HG03159 (cell line): ENCODE data around the gene ZNF620.
"Not testable (repeated sequence)": the region's sequence is repeated elsewhere in the genome, so short reads cannot be mapped to it uniquely, and the experiment has no call there.

Source experiments
- ATAC-seq: cut with Tn5 transposase; IDR thresholded peaks from one replicate; pipeline ENCODE4 v1.9.1; 2021; ENCODE audit warnings: mild to moderate bottlenecking, moderate library complexity; ENCODE audit not compliant: unreplicated experiment

ZNF620 gene

DNA sequence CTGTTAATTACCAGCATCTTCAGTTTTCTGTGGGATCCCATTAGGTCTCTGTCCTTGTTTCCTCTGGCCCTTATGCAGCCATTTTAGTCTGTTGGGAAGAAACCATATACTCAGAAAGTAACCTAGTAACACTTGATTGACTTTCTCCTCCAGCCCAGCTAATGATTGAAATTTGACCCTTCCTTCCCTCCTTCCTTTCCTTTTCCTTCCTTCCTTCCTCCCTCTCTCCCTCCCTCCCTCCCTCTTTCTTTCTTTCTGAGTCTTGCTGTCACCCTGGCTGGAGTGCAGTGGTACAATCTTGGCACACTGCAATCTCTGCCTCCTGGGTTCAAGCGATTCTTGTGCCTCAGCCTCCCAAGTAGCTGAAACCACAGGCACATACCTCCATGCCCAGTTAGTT is 5.9 kb upstream of the ZNF620 start:
- ATAC-seq = no peak

- no peak for ATAC-seq
These were observed 3.8 kb upstream of the ZNF620 start for GRCh38 chr3:40502034-40502433.

DNA sequence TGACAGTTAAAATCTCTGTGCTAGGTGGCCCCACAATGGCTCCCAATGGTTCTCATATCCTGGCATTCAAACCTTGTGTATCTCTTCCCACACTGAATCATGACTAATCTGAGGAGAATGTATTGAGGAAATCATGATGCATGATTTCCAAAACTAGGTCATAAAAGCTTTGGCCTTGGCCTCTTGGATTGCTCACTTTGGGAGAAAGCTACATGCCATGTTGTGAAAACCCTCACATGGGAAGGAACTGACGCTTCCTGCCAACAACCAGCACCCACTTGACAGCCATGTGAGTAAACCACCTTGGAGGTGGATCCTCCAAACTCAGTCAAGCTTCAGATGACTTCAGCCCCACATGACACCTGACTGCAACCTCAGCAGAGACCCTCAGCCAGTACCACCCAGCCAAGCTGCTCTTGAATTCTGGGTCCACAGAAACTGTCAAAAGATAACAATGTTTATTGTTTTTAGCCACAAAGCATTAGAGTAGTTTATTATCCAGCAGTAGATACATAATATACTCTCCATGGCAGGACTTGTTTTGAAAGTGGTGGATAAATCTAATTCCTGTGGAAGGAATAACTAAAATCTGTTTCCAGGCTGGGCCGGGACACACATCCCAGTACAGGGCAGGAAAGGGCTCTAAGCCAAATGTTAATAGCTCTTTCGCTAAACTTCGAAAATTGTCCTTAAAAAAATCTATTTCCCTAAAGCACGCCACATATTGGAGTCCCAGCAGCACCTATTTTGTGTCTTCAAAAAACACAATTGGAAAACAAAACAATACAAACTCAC is 1.0 kb upstream of the ZNF620 start:
- no peak for ATAC-seq

GRCh38 chr3:40511031-40511718 is 5.3 kb downstream of the ZNF620 start:
- no peak for ATAC-seq

GRCh38 chr3:40516201-40516600 is 10.4 kb downstream of the ZNF620 start:
- ATAC-seq = no peak

DNA sequence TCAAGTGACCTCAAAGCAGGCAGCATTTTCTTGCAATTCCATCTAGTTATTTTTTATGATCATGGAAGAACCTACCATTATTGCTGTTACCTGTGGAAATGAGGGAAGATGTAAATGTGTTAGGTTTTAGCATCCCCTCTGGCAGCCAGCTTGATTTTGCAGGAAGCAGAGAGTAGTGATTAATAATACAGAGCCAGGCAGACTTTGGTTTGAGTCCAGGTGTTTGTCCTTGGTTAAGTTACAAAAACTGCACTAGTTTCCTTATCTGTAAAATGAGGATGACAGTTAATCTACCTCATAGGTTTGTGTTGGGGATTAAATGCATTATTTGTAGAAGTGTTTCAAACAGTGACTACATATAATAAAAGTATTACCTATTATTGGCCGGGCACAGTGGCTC is 12.2 kb downstream of the ZNF620 start:
- ATAC-seq = no peak

- no peak for ATAC-seq
These were observed 13.0 kb downstream of the ZNF620 start for GRCh38 chr3:40518848-40519247.

GRCh38 chr3:40521254-40521653 is 15.4 kb downstream of the ZNF620 start:
- ATAC-seq = no peak

DNA sequence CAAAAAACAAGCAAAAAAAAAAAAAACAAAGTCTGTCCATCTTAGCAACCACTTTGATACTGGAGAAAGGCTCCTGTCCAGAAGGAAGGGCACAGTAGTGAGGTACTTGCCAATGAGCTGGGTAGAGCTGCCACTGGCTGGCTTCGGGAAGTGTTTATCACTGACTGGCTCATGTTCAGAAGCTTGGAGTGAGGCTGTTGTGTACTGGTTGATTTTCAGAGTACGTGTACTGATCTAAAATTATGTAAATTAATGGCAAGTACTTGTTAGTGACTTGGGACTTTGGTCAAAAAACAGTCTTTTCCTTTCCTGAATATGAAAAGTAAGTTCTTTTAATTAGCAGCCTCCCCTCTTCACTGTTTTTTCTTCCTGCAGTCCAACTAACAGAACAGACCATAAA is 17.9 kb downstream of the ZNF620 start:
- ATAC-seq = no peak

- ATAC-seq = peak; percentile 28
These were observed 18.4 kb downstream of the ZNF620 start for GRCh38 chr3:40524222-40524567.

DNA sequence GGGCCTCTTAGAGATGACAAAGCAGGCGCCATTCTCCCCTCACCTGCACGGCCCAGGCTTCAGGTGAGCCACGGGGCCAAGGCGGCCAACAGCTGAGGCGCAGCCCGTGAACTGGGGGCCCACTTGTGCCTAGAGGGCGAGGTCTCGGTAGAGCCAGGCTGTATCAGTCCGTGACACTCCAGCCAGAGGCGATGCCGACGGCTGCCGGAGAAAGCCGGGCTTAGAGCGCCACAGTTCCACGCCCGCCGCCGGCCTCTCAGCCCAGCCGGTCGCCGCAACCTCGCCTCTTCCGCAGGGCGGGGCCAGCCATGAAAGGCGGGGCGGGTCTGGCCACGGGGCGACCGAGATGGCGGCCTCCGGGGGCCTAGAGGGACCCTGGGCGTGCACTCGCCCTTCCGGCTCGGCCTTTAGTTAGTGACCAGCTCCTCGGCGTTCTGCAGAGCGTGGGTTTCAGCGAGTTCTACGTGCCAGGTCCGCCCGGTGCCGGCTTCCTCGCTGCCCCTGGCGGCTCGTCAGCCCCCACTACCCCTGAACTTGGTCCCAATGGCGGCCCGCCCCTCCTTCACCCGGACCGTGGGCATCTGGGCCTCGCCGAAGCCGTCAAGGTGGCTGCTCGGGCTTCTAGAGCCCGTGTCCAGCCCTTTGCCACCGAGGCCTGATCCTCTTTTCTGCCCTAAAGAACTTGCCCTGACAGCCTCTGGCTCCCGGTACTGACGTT is 18.9 kb downstream of the ZNF620 start, which contains the start of gene ZNF621:
TSS of gene ZNF621 (plus strand) at position 393 of the 718 bp plus-strand sequence. CDS start 881 bp downstream, outside the sequence.
- peak; percentile 99 for ATAC-seq

DNA sequence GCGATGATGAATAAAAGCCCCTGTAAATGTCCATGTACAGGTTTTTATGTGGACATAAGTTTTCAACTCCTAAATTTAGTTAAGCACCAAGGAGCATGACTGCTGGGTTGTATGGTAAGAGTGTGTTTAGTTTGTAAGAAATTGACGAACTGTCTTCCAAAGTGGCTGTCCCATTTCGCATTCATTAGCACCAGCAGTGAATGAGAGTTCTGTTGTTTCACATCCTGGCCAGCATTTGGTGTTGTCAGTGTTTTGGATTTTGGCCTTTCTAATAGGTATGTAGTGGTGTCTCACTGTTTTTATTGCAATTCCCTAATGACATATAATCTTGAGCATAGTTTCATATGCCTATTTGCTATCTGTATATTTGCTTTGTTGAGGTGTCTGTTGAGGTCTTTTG is 22.6 kb downstream of the ZNF620 start:
- no peak for ATAC-seq

DNA sequence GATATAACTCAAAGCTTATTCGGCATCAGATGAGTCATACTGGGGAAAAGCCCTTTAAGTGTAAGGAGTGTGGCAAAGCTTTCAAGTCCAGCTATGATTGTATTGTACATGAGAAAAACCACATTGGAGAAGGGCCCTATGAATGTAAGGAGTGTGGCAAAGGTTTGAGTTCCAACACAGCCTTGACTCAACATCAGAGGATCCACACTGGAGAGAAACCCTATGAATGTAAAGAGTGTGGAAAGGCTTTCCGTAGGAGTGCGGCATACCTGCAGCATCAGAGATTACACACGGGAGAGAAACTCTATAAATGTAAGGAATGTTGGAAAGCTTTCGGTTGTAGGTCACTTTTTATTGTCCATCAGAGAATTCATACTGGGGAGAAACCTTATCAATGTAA is 26.4 kb downstream of the ZNF620 start:
- ATAC-seq = no peak

DNA sequence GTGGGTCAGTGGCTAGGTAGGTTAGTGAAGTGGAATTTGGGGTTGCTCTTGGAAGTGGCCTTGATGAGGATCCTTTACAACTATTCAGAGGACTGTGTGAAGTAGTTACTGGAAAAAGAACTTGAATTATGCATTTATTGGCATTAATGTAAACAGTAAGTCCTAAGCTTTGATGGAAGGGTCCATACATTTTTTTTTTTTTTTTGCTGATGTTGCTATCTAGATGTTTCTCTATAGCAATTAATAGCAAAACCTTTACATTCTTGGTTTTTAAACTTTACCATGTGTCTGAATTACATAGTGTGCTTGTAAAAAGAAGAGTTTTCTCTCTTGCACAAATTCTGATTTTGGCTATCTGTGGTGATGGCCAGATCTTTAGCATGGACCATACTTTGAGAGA is 28.4 kb downstream of the ZNF620 start:
- ATAC-seq = no peak

DNA sequence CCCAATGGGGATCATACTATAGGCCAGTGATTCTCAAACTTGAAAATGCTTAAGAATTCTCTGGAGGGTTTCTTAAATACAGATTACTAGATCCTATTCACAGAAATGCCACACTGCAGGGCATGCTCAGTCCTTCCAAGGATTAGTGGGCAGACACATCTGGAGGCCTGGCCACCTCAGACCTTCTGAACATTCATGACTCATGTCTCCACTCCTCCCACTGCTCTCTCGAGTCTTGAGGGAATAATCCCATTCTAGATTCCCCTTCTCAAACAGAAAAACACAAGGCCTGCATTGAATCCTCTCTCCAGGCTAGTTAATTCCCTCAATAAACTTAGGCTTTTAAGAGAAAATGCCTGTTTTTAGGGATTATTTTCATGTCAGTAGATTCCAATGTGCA is 41.0 kb downstream of the ZNF620 start:
- no peak for ATAC-seq

DNA sequence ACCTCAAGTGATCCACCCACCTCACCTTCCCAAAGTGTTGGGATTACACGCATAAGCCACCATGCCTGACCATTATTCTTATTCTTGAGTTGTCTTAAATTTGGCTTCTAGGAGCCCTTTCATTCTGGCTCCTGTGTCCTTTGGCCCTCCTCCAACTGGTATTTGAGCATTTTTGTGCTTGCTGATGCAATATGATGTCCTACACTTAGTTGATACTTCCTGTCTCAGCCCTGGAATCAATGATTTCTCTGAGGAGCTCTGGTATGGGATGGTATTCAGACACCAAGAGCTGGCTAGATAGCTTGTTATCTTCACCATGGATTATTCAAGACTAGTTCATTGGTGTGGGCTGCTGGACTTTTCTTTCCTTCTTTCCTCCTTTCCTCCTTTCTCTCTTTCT is 44.3 kb downstream of the ZNF620 start:
- no peak for ATAC-seq

- ATAC-seq = no peak
These were observed 51.8 kb downstream of the ZNF620 start for GRCh38 chr3:40557575-40558161.

GRCh38 chr3:40562482-40562881 is 56.6 kb downstream of the ZNF620 start:
- ATAC-seq = not testable (repeated sequence)

DNA sequence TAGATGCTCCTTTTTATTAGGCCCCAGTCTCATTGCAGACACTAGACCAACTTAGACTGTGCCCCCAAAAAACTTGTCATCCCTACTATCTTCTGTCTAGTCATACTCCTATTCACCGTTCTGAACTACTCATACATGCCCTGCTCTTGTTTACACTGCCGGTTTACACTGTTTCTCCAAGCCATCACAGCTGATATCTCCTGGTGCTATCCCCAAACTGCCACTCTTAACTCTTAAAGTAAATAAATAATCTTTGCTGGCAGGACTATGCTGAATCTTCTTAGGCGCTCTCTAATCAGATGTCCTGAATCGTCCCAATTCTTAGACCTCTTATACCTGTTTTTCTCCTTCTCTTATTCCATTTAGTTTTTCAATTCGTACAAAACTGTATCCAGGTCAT is 59.8 kb downstream of the ZNF620 start:
- not testable (repeated sequence) for ATAC-seq

DNA sequence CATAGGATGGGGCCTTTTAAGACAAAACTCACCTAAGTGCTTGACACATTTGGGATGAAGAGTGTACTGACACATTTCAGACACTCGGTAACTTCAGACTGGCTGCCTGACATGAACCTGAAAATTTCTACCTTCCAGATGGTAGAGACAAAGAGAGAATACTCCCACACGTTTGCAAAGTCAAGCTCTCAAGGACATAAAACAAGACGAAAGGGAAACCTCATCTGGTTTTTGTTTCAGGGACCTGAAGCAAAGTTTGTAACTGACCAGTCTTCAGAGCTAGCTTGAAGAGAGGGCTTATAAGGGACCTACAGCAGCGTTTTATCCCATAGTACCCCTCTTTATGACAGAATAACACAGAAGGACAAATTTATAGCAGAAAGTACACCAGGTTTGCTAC is 60.9 kb downstream of the ZNF620 start:
- no peak for ATAC-seq
